A673 (cell line): ENCODE results near the gene TFDP3. TPM values are rescaled to one million over a fixed set of nuclear protein-coding genes. Genes with fewer than 3 reads are reported as not detected.

Experiments used
- BruUV-seq: library from RNA; stranded (reverse); fragments of 400-500 nt; replicated peaks from 2 replicates; lab custom pipeline; 2021; lab: Mats Ljungman, UMichigan
- CTCF ChIA-PET: fragments of 300-600 bp; sonication (Branson Sonifier 250); formaldehyde crosslinking; loops from one replicate; lab custom pipeline; 2022; ENCODE audit warnings: antibody characterized with exemption; lab: Charles Lee
- POLR2A ChIA-PET: fragments of 300-600 bp; sonication (Branson Sonifier 250); formaldehyde crosslinking; loops from one replicate; lab custom pipeline; 2022; ENCODE audit warnings: antibody characterized with exemption; ENCODE audit not compliant: low non-redundant PET; lab: Charles Lee
- DNase-seq: peaks from one replicate; pipeline ENCODE4 v3.0.0-alpha.2; 2015; ENCODE audit warnings: low spot score
- H3K27ac ChIP-seq: fragments of 200-600 bp; sonication (generic); 2 replicates; pipeline ENCODE4 v1.5.1; 2016; ENCODE audit warnings: mixed run types, low read depth, mild to moderate bottlenecking, mixed read lengths, antibody characterized with exemption, low read length; ENCODE audit not compliant: poor library complexity, severe bottlenecking
- H3K27me3 ChIP-seq: fragments of 200-600 bp; sonication (generic); replicated peaks from 2 replicates; pipeline ENCODE4 v1.6.1; 2017; ENCODE audit warnings: mixed run types, low read depth, mild to moderate bottlenecking, mixed read lengths, antibody characterized with exemption, low read length; ENCODE audit not compliant: insufficient read depth, poor library complexity
- H3K36me3 ChIP-seq: fragments of 200-600 bp; sonication (generic); 2 replicates; pipeline ENCODE4 v1.6.1; 2016; ENCODE audit warnings: mixed run types, mild to moderate bottlenecking, mixed read lengths, antibody characterized with exemption, low read length; ENCODE audit not compliant: insufficient read depth, poor library complexity, severe bottlenecking
- H3K4me1 ChIP-seq: fragments of 200-600 bp; sonication (generic); 2 replicates; pipeline ENCODE4 v1.6.1; 2017; ENCODE audit warnings: mixed run types, mild to moderate bottlenecking, mixed read lengths, antibody characterized with exemption, low read length; ENCODE audit not compliant: insufficient read depth, poor library complexity, severe bottlenecking
- H3K4me3 ChIP-seq: fragments of 200-600 bp; sonication (generic); 2 replicates; pipeline ENCODE4 v1.5.1; 2016; ENCODE audit warnings: low read depth, mixed run types, mild to moderate bottlenecking, mixed read lengths, low read length; ENCODE audit not compliant: poor library complexity, severe bottlenecking
- H3K9me3 ChIP-seq: fragments of 200-600 bp; sonication (generic); 2 replicates; pipeline ENCODE4 v1.6.1; 2016; ENCODE audit warnings: mixed run types, low read depth, mild to moderate bottlenecking, mixed read lengths, antibody characterized with exemption, low read length; ENCODE audit not compliant: poor library complexity, severe bottlenecking
- CTCF ChIP-seq: fragments of 300-800, 200-600 bp; sonication (generic); conservative IDR thresholded peaks from 2 replicates; pipeline ENCODE4 v1.5.1; 2017; ENCODE audit warnings: low read depth, mild to moderate bottlenecking, antibody characterized with exemption, low read length, moderate library complexity, mixed read lengths
- EZH2 ChIP-seq: fragments of 200-600 bp; sonication (generic); IDR thresholded peaks from 2 replicates; pipeline ENCODE4 v1.6.1; 2017; ENCODE audit warnings: borderline replicate concordance, low read depth, mild to moderate bottlenecking, mixed read lengths, antibody characterized with exemption, low read length; ENCODE audit not compliant: poor library complexity, severe bottlenecking
- intact Hi-C: fragments of 100-400 bp; cut with micrococcal nuclease; formaldehyde crosslinking; loops from one replicate; pipeline ENCODE4 v1.10.0; 2022; ENCODE audit not compliant: unreplicated experiment
- total RNA-seq: library from RNA; stranded (reverse); gene quantifications from 2 replicates; pipeline ENCODE4 v1.2.3, GENCODE V29; 2021

The TFDP3 gene
- total RNA-seq, 1 experiment from 2014 or later = 0.56 TPM

GRCh38 chrX:133258481-133258880 is 40.3 kb upstream of the TFDP3 start:
- BruUV-seq = no TSS peak
- H3K36me3 ChIP-seq = no peaks in the 10 kb centered on the region
- intact Hi-C loops = no loop called here
- H3K27ac ChIP-seq = no peak overlapping the region
- no peaks in the 10 kb centered on the region for H3K27me3 ChIP-seq
- TF ChIP-seq EZH2 = no peak
- TF ChIP-seq CTCF = no peak
- no peaks in the 10 kb centered on the region for H3K4me1 ChIP-seq
- no peaks in the 10 kb centered on the region for H3K9me3 ChIP-seq
- CTCF ChIA-PET = no interaction called here
- POLR2A ChIA-PET = no interaction called here
- no peak overlapping the region for H3K4me3 ChIP-seq
- no peak for DNase-seq

DNA sequence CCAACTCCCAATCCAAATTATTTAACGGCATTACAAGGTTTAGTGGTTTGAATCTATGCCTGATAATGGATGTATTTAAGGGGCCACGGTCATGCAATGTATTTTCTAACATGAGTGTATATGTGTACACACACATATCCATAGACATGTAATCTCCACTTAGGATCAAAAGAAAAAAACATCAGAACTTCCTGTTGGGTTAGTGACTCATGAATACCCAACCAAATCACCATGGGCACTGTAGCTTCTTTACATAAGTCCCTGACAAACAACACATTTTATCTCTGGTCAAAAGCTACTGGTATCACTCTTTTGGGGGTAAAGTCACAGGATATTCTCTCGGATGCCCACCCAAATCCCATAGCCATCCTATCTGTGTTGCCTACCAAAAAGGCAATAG is 36.5 kb upstream of the TFDP3 start:
- TF ChIP-seq CTCF = no peak
- TF ChIP-seq EZH2 = no peak
- Histone ChIP-seq H3K9me3 (no peaks in the 10 kb centered on the region), H3K4me1 (no peaks in the 10 kb centered on the region), H3K27me3 (no peaks in the 10 kb centered on the region), H3K4me3 (no peak overlapping the region), H3K27ac (no peak overlapping the region), H3K36me3 (no peaks in the 10 kb centered on the region)
- CTCF ChIA-PET = no interaction called here
- intact Hi-C loops = no loop called here
- peak; percentile 22 for DNase-seq
- POLR2A ChIA-PET = no interaction called here
- BruUV-seq = no TSS peak

- intact Hi-C loops = no loop called here
- H3K9me3 ChIP-seq = no peaks in the 10 kb centered on the region
- CTCF ChIA-PET = no interaction called here
Measured at GRCh38 chrX:133251204-133251603, 33.0 kb upstream of the TFDP3 start.

More at GRCh38 chrX:133251204-133251603, 33.0 kb upstream of the TFDP3 start:
- POLR2A ChIA-PET = interaction anchor here (0.5 kb wide), 1 partner anchor 192 kb away, joined by 10 read pairs; no protein-coding TSS in a partner anchor
- DNase-seq = no peak
- H3K4me1 ChIP-seq = no peaks in the 10 kb centered on the region
- no peak for TF ChIP-seq EZH2
- TF ChIP-seq CTCF = no peak
- no peaks in the 10 kb centered on the region for H3K36me3 ChIP-seq
- no peaks in the 10 kb centered on the region for H3K27me3 ChIP-seq
- no peak overlapping the region for H3K4me3 ChIP-seq
- BruUV-seq = no TSS peak
- no peak overlapping the region for H3K27ac ChIP-seq
